GM20000 (cell line): ENCODE results near the gene LTBP1.

Experiments
- DNase-seq: peaks from one replicate; pipeline ENCODE4 v3.0.0; 2012; ENCODE audit warnings: low spot score
- TF ChIP-seq, protein P1 (sequence below): IDR thresholded peaks from 2 replicates; pipeline ENCODE4 v1.5.1; 2012; ENCODE audit warnings: mild to moderate bottlenecking, control low read depth; ENCODE audit errors: extremely low read depth, missing control alignments

LTBP1 gene

DNA sequence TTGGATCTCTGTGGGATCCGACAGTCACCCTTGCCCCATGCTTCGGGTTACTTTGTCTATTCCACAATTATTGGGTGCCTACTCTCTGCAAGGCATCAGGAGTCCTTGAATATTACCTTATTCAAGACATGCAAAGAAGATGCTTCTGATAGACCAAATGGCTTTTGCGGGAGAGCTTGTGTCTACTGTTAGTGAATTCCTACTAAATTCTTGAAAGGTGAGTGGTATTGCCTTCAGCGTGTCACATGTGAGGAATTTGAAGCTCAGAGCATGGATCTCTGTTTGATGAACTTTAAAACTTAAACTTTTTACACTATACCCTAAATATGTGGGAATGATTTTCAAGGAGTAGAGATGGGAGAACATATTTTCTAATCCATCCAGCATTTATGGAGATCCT is 184.4 kb downstream of the LTBP1 start:
- no peak for DNase-seq
- TF ChIP-seq, protein P1, sequence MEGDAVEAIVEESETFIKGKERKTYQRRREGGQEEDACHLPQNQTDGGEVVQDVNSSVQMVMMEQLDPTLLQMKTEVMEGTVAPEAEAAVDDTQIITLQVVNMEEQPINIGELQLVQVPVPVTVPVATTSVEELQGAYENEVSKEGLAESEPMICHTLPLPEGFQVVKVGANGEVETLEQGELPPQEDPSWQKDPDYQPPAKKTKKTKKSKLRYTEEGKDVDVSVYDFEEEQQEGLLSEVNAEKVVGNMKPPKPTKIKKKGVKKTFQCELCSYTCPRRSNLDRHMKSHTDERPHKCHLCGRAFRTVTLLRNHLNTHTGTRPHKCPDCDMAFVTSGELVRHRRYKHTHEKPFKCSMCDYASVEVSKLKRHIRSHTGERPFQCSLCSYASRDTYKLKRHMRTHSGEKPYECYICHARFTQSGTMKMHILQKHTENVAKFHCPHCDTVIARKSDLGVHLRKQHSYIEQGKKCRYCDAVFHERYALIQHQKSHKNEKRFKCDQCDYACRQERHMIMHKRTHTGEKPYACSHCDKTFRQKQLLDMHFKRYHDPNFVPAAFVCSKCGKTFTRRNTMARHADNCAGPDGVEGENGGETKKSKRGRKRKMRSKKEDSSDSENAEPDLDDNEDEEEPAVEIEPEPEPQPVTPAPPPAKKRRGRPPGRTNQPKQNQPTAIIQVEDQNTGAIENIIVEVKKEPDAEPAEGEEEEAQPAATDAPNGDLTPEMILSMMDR = no peak

DNA sequence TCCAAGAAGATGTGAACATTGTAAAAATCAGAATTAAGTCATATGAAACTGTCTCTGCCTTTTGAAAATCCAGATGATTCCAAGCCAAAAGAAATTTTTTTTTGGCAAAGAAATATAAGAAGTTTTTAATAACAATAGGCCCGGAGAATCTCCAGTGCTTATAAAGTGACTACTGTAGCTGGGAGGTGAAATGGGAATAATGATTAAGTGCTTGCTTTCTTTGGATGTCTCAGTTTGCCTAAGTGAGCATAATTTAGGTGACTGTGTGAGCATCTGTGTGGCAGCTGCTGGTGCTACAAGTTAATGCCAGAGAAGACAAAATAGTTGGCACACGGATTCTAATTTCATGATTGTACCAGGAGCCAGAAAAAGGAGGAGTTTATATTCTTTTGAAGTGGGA is 185.0 kb downstream of the LTBP1 start:
- TF ChIP-seq, protein P1 = no peak
- no peak for DNase-seq

DNA sequence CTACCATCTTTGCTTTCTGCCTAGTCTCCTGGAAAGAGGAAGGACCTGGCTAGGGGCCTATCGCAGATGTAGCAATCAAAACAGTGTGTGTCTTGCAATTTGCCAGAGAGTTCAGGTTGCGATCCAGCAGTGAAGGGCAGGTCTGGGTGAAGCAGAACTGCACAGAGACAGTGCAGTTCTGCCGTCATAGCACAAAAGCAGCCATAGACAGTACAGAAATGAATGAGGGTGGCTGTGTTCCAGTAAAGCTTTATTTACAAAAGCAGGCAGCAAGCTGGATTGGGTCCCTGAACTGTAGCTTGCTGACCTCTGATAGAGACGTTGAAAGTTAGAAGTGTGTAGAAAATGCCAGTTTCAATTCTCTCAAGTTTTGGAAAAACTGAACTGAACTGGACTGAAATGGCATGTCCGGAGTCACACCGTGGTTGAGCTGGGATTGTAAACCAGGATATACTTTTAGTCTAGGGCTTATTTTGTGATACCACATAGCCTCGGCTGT is 186.8 kb downstream of the LTBP1 start:
- no peak for DNase-seq
- TF ChIP-seq, protein P1 = no peak

DNA sequence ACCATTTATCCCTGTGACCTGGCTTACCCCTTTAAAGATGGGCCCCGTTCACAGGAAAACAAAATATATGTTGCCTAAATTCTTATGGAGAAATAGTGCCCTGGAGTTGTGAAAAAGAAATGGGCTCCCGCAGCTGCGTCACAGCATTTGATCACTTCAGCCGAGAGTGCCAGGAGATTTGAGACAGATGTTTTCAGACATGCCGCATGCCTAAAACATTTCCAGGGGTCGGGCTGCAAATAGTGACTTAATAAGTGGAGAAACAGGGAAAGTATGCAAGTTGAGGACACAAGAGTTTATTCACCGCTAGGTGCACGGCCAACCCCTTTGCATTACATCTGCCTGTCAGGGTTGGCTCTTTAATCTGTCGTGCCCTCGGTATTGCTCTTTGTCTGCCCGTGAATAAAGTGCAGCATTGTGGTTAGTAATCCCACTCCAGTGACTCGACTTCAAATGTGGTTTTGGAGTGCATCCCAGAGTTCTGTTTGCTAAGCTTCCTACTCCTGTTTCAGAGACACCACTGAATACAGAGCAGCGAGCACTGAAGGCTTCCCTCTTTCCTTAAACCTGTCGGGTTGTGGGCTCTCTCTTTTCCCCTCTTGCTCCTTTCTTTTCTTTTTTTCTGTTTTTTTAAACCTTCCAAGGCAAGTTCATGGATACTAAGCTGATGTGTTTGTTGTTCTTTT is 187.5 kb downstream of the LTBP1 start:
- DNase-seq = no peak
- TF ChIP-seq, protein P1 = no peak

DNA sequence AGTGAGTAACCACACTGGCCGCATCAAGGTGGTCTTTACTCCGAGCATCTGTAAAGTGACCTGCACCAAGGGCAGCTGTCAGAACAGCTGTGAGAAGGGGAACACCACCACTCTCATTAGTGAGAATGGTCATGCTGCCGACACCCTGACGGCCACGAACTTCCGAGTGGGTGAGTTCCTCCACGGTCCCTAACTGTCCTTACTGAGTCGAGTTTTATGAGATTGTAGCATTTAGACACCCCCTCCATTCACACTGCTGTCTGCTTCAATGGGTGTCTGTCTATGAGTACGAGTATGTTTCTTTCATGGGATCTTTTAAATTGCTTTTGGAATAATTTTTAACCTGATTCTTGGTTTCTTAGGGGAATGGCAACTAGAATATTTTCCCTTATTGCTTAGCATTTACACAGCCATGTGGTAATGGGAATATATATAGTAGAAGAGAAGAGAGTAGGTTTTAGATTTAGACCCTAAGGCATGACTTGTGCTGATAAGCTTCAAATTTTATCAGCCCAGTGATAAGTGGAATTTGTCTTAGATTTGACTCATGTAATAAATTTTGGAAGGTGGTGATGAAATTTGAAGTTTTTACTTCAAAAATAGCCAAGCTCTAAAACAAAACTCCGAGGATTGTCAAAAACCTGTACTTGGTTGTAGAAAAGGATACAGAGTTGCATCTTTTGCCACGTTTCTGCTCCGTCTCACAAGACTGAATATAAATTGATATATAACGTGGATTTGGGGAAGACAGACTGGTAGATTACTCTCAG is 188.2 kb downstream of the LTBP1 start:
- TF ChIP-seq, protein P1 = no peak
- DNase-seq = no peak

DNA sequence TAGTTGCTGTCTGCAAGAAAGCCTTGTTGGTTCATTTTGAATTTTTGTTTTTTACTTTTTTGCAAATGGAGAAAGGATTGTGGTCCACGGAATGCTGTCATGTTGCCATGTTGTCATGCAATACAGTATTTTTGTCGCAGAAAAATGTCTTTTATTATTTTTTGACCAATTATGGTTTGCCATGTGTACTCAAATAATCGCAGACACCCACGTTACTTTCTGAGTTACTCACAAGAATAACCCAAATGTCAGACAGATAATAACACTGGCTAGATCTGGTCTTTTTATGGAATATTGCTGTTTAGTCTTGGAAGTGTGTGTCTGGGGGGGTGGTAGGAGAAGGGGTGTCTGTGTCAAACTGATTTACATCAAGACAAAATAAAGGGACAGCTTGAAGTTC is 188.9 kb downstream of the LTBP1 start:
- DNase-seq = no peak
- TF ChIP-seq, protein P1 = no peak

DNA sequence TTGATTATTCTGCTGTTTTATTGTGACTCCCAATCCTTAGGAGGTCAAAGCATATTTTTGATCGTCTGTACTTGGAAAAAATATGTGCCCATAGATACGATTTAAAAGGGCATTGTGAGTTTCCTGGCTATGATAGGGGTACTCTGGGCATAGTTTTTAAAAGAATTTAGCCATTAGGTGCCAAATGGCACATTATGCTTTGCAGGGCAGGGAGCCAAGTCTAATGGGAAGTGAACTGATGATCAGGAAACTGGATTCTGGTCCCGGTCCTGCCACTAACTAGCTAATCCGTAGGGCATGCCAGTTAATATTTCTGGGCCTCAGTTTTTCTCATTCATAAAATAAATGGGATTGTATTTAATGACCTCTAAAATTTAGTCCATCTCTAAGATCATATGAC is 189.3 kb downstream of the LTBP1 start:
- TF ChIP-seq, protein P1 = no peak
- DNase-seq = no peak
